ENCODE measurements around the gene RPSA. TPM values are rescaled to one million over a fixed set of nuclear protein-coding genes. Genes with fewer than 3 reads are reported as not detected.
A peak's percentile ranks its signal among the peaks of the same experiment; 100 is the strongest.

RPSA gene
- total and polyA plus RNA-seq, 9 of the 15 experiments (the other 6 are each of a cell fraction or from before 2014, with no cell fraction given) = 2,290 to 4,272 (median 2,730) TPM

DNA sequence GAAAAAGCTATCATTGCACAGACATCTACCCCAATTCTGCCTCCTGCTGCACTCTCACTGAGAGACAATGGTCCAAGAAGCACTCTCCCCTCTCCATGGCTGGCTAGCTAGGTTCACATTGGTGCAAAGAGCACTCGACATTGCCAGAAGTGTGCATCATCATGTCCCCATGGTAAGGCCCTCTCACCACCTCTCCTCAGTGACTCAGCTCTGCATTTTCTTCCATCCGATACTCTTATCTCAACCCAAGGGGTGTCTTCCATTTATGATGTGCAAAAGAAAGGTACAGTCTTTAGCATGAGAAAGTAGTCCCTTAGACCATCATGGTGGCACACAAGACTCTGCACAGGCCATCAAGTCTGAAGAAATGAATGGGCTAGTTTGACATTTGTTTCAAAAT is 14.0 kb downstream of the RPSA start:
- intact Hi-C loops (cut with micrococcal nuclease) = no loop called here
- Histone ChIP-seq H3K4me3 (no peak overlapping the region), H3K9me3 (replicated peaks; ENCODE audit: control insufficient read depth, insufficient read depth, low read depth, low read length) (no peaks in the 10 kb centered on the region), H3K9me1 (ENCODE audit: control insufficient read depth, insufficient read depth, low read length) (no peaks in the 10 kb centered on the region), H4K20me1 (replicated peaks; ENCODE audit: control insufficient read depth, insufficient read depth, low read length) (0 out of 2 replicates have a peak, but pooled peaks cover 6% of the 10 kb centered on the region), H3K9ac (ENCODE audit: insufficient read depth in 1 of 2, low read depth in 2 of 2, low read length in 2 of 2) (no peak overlapping the region), H3K79me2 (ENCODE audit: control insufficient read depth, insufficient read depth, low read length) (no peaks in the 10 kb centered on the region), H3K4me2 (ENCODE audit: insufficient read depth, low read length) (no peak overlapping the region), H2AFZ (ENCODE audit: low read depth, low read length) (no peak overlapping the region), H3K36me3 (ENCODE audit: control insufficient read depth, insufficient read depth, low read length) (no peaks in the 10 kb centered on the region), H3K27ac (ENCODE audit: extremely low read depth, low read depth, low read length) (no peak overlapping the region), H3K27me3 (ENCODE audit: control insufficient read depth in 2 of 2, insufficient read depth in 2 of 2, low read length in 2 of 2) (0 out of 5 replicates have a peak, but pooled peaks cover 0 to 3% of the 10 kb centered on the region in 2 experiments), H3K4me1 (replicated peaks in 1 of 2; ENCODE audit: control insufficient read depth in 2 of 2, insufficient read depth in 2 of 2, low read length in 2 of 2) (no peaks in the 10 kb centered on the region; a peak in 2 of 5 replicates)
- DNase-seq (ENCODE audit: extremely low read depth in 1 of 4, low spot score in 3 of 4) (peak in 1 of 4 experiments; percentile 30), FAIRE-seq (no peak), ATAC-seq (no peak)
- ChIA-PET POLR2A (interaction anchor here (1.4 kb wide), 1 partner anchor 27 kb away, joined by 3 read pairs; no protein-coding TSS in a partner anchor), CTCF (ENCODE audit: low intra/inter-chr PET ratio) (no interaction called here)
- BruUV-seq (replicated peaks) = no TSS peak
- 6% methylated on average over 2 of the region's 2 CpGs for WGBS (ENCODE audit: insufficient coverage, low coverage, missing lambda C conversion rate)
- in situ Hi-C loops (cut with MboI) = loop anchor here (25.0 kb wide), 1 partner anchor 1042 kb away; the partner anchor contains the start of gene RPL14
- TF ChIP-seq CBX1 (IDR thresholded peaks at IDR 0.05; ENCODE audit: low read depth) = no peak
- TF ChIP-seq, protein P1, sequence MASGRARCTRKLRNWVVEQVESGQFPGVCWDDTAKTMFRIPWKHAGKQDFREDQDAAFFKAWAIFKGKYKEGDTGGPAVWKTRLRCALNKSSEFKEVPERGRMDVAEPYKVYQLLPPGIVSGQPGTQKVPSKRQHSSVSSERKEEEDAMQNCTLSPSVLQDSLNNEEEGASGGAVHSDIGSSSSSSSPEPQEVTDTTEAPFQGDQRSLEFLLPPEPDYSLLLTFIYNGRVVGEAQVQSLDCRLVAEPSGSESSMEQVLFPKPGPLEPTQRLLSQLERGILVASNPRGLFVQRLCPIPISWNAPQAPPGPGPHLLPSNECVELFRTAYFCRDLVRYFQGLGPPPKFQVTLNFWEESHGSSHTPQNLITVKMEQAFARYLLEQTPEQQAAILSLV (tag; IDR thresholded peaks at IDR 0.05) = no peak
- TF ChIP-seq NFE2 (IDR thresholded peaks at IDR 0.05; ENCODE audit: low read depth) = peak; percentile 52; the same call in 1 of the 2 replicates
- TF ChIP-seq TBL1XR1 (IDR thresholded peaks at IDR 0.05; ENCODE audit: low read length in 2 of 2) = no peak
- peak; percentile 52 for TF ChIP-seq ZFP36 (IDR thresholded peaks at IDR 0.05; ENCODE audit: low read depth, low read length, partially characterized antibody)
- no peak for TF ChIP-seq BRF1 (IDR thresholded peaks at IDR 0.05; ENCODE audit: borderline replicate concordance, extremely low read depth, insufficient read length)
